Gastrocnemius medialis (tissue), 4 donors: Measurements from ENCODE around the gene ARHGAP10. TPM values are rescaled to one million over a fixed set of nuclear protein-coding genes. Genes with fewer than 3 reads are reported as not detected.

Experiments
- ATAC-seq, 2 donors: fragments of 150-250 bp; one replicate each; pipeline ENCODE4 v1.9.1; 2016
- DNase-seq, 2 donors: peaks; one replicate each; pipeline ENCODE4 v3.0.0-alpha.2; 2019
- H3K27ac ChIP-seq, 4 donors: fragments of 200-600 bp; sonication (generic); 1 replicate in 1 of 4; 2 replicates in 3 of 4; pipeline ENCODE4 v1.5.1; 2016 to 2018; ENCODE audit warnings: mild to moderate bottlenecking in 2 of 4, moderate library complexity in 1 of 4
- H3K27me3 ChIP-seq, 3 donors: fragments of 200-600 bp; sonication (generic) in 2 of 3; 1 replicate in 1 of 3; 2 replicates in 2 of 3; pipeline versions ENCODE4 v1.5.1 to v1.6.0; 2016 to 2019; ENCODE audit warnings: mild to moderate bottlenecking in 1 of 3, moderate library complexity in 1 of 3
- H3K36me3 ChIP-seq, 2 donors: fragments of 200-600 bp; sonication (generic) in 1 of 2; one replicate each; pipeline ENCODE4 v1.5.1; 2017 to 2018
- H3K4me1 ChIP-seq, 2 donors: fragments of 200-600 bp; sonication (generic) in 1 of 2; one replicate each; pipeline ENCODE4 v1.5.1; 2016 to 2017; ENCODE audit warnings: mild to moderate bottlenecking in 2 of 2
- H3K4me3 ChIP-seq, 4 donors: fragments of 200-600 bp; sonication (generic) in 3 of 4; 1 replicate in 1 of 4; 2 replicates in 3 of 4; pipeline ENCODE4 v1.5.1; 2016 to 2019; ENCODE audit warnings: mild to moderate bottlenecking in 2 of 4
- H3K9me3 ChIP-seq, 3 donors: fragments of 200-600 bp; sonication (generic) in 2 of 3; 1 replicate in 1 of 3; 2 replicates in 2 of 3; pipeline ENCODE4 v1.5.1; 2016 to 2019
- POLR2A ChIP-seq, 2 donors: fragments of 450-650 bp; IDR thresholded peaks; one replicate each; pipeline ENCODE4 v1.6.1; 2017; ENCODE audit warnings: antibody characterized with exemption in 2 of 2, mild to moderate bottlenecking in 2 of 2, moderate library complexity in 2 of 2
- in situ Hi-C, 4 donors: fragments of 200-750 bp; cut with MboI; loops; one replicate each; pipeline versions ENCODE4 v1.15.0 to v1.8.0; 2017; ENCODE audit warnings: low sequenced_read_pairs in 4 of 4
- intact Hi-C: fragments of 100-400 bp; cut with DNase I; formaldehyde crosslinking; loops from one replicate; pipeline ENCODE4 v1.15.1; 2023; ENCODE audit warnings: low total_unique reads
- total RNA-seq, 4 donors: library from RNA; depleted of rRNA; stranded (reverse); fragments of >200 nt; gene quantifications; one replicate each; pipeline versions ENCODE4 v1.1.0 to v1.2.3, GENCODE V29; 2016
- TF ChIP-seq, protein P1 (sequence below), 5 experiments: fragments of 450-650 bp in 3 of 5; fragments of 200-600 bp in 2 of 5; sonication (generic) in 2 of 5; IDR thresholded peaks in 4 of 5; conservative IDR thresholded peaks in 1 of 5; 1 replicate in 4 of 5; 2 replicates in 1 of 5; pipeline ENCODE4 v1.5.1; 2016 to 2019; ENCODE audit warnings: antibody characterized with exemption in 5 of 5, mild to moderate bottlenecking in 3 of 5, moderate library complexity in 3 of 5

Gene ARHGAP10
- total RNA-seq, 4 donors from 2014 or later = 22.1 to 34.6 (median 28.0) TPM

DNA sequence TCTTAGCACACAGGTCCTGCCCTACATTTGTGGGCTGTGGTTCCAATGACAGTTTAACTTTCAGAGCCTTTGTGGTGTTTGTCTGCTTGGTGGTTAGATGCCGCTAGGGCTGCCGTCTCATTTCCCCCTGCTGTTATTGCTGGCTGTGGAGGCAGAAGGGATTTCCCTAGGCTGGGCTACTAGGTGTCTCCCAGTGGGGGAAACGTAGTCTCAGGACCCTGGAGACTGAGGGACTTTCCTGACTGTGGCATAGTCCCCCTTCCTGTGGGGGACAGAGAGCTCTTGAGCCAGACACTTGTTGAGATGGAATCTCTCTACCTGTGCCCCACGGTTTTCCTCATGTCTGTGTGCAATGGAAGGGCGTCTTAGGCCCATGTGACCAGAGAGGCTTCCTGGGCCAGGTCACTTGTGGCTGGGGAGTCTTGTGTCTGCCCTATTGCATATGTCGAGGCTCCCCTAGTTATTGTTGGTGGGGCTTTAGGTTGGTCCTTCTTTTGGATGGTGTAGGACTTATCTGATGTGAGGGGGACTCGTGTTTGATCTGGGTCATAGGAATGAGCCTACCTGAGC, 68.2 kb downstream of the ARHGAP10 start:
- H3K9me3 ChIP-seq = no peaks in the 10 kb centered on the region
- H3K27me3 ChIP-seq = no peaks in the 10 kb centered on the region
- H3K4me3 ChIP-seq = no peak overlapping the region
- peaks cover 53% of the 10 kb centered on the region in 2 donors for H3K4me1 ChIP-seq
- ATAC-seq (peak in 1 of 2 donors; percentile 63), DNase-seq (no peak)
- peak overlapping the region; percentile 51 to 69 (median 66) for H3K27ac ChIP-seq
- no peaks in the 10 kb centered on the region for H3K36me3 ChIP-seq
- intact Hi-C loops = no loop called here
- in situ Hi-C loops = no loop called here
- TF ChIP-seq POLR2A (IDR thresholded peaks at IDR 0.05) = no peak
- TF ChIP-seq, protein P1, sequence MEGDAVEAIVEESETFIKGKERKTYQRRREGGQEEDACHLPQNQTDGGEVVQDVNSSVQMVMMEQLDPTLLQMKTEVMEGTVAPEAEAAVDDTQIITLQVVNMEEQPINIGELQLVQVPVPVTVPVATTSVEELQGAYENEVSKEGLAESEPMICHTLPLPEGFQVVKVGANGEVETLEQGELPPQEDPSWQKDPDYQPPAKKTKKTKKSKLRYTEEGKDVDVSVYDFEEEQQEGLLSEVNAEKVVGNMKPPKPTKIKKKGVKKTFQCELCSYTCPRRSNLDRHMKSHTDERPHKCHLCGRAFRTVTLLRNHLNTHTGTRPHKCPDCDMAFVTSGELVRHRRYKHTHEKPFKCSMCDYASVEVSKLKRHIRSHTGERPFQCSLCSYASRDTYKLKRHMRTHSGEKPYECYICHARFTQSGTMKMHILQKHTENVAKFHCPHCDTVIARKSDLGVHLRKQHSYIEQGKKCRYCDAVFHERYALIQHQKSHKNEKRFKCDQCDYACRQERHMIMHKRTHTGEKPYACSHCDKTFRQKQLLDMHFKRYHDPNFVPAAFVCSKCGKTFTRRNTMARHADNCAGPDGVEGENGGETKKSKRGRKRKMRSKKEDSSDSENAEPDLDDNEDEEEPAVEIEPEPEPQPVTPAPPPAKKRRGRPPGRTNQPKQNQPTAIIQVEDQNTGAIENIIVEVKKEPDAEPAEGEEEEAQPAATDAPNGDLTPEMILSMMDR (IDR thresholded peaks at IDR 0.05 in 4 of 5, conservative IDR thresholded peaks at IDR 0.05 in 1 of 5) = no peak

DNA sequence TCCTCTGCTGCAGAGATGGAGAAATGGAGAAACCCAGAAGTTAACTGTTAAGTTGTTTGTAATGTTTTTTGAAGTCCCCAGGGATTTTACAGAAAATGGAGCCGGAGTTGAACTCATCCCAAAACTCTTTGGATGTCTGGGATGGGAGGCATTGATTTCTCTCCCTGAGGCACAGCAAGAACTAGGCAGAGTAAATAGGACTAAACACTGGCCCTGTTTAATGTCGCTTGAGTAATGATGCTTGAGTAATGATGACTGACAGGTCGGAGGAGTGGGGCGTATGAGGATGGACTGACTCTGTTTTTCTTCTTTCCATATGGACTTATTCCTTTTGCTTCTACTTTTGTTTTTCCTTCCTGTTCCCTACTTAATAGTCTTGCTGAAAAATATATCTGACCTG, 69.9 kb downstream of the ARHGAP10 start:
- no peak for TF ChIP-seq POLR2A (IDR thresholded peaks at IDR 0.05)
- TF ChIP-seq, protein P1 (IDR thresholded peaks at IDR 0.05 in 4 of 5, conservative IDR thresholded peaks at IDR 0.05 in 1 of 5) = no peak
- H3K9me3 ChIP-seq = no peaks in the 10 kb centered on the region
- DNase-seq (no peak), ATAC-seq (peak; percentile 58 to 63)
- H3K27me3 ChIP-seq = no peaks in the 10 kb centered on the region
- no peak overlapping the region for H3K4me3 ChIP-seq
- H3K36me3 ChIP-seq = no peaks in the 10 kb centered on the region
- in situ Hi-C loops = no loop called here
- H3K27ac ChIP-seq = peak overlapping the region; percentile 36 to 69 (median 42)
- peaks cover 56 to 64% of the 10 kb centered on the region in 2 donors for H3K4me1 ChIP-seq
- intact Hi-C loops = no loop called here

DNA sequence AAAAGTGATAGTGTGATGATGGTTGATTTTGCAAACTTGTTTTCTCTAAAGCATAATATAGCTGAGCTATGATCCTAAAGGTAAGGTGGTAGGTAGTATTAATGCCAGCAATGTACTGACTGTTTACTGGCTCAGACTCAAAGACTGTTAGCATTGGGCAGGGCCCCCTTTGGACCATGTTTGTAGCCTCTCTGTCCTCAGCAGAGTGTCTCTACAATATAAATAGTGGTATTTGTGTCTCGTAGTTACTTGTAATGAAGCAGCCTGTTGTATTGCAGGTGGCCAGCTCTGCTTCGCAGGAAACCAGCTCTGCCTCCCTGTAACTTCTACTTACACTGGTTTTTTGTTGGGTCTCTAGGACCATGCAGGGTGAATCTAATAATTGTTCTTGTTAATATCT, 70.5 kb downstream of the ARHGAP10 start:
- H3K36me3 ChIP-seq = no peaks in the 10 kb centered on the region
- no peak for TF ChIP-seq POLR2A (IDR thresholded peaks at IDR 0.05)
- TF ChIP-seq, protein P1 (IDR thresholded peaks at IDR 0.05 in 4 of 5, conservative IDR thresholded peaks at IDR 0.05 in 1 of 5) = no peak
- H3K4me1 ChIP-seq = peaks cover 56 to 64% of the 10 kb centered on the region in 2 donors
- DNase-seq = no peak
- H3K4me3 ChIP-seq = no peak overlapping the region
- H3K9me3 ChIP-seq = no peaks in the 10 kb centered on the region
- intact Hi-C loops = no loop called here
- no peak for ATAC-seq
- in situ Hi-C loops = no loop called here
- H3K27me3 ChIP-seq = no peaks in the 10 kb centered on the region
- H3K27ac ChIP-seq = peak overlapping the region; percentile 36 to 69 (median 42)

DNA sequence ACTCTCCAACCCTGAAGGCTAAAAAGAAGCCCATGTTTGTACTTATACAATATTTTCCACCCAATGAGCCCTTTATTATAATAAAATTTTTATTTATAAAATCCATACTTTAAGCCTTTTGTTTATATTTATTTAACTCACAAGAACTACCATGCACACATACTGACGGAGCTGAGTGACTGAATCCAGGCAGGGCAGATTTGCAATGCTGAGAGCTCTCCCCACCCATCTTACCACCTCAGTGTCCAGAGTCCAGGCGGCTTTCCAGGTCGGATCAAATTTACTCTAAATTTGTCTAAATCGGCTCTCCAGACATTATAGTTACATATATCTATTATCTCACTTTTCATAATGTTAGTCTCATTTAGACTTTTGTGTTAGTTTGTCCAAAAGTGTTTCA, 74.1 kb downstream of the ARHGAP10 start:
- H3K27ac ChIP-seq = no peak overlapping the region
- no peak overlapping the region for H3K4me3 ChIP-seq
- H3K36me3 ChIP-seq = no peaks in the 10 kb centered on the region
- no peaks in the 10 kb centered on the region for H3K9me3 ChIP-seq
- peaks cover 40 to 52% of the 10 kb centered on the region in 2 donors for H3K4me1 ChIP-seq
- H3K27me3 ChIP-seq = no peaks in the 10 kb centered on the region
- TF ChIP-seq, protein P1 (IDR thresholded peaks at IDR 0.05 in 4 of 5, conservative IDR thresholded peaks at IDR 0.05 in 1 of 5) = no peak
- TF ChIP-seq POLR2A (IDR thresholded peaks at IDR 0.05) = no peak
- intact Hi-C loops = no loop called here
- ATAC-seq = no peak
- DNase-seq = no peak
- in situ Hi-C loops = no loop called here

DNA sequence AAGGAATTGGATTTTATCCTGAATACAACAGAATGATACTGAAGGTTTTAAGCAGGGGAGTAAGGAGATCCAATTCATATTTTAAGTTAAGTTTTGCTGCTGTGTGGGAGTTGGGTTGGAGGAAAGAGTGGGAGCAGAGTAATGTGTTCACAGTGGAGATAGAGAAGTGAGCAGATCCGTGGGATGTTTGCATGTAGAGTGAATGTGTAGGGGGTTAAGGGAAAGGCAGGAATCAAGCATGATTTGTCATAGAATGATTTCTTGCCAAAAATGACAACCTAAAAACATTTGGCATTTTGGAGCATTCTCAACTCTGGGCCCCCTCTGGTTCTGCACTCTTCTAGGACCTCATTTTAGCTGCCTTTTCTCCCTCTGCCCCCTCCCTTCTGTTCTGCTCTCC, 76.6 kb downstream of the ARHGAP10 start:
- intact Hi-C loops = no loop called here
- no peak for ATAC-seq

More for the DNA sequence above, 76.6 kb downstream of the ARHGAP10 start:
- TF ChIP-seq POLR2A (IDR thresholded peaks at IDR 0.05) = no peak
- TF ChIP-seq, protein P1 (IDR thresholded peaks at IDR 0.05 in 4 of 5, conservative IDR thresholded peaks at IDR 0.05 in 1 of 5) = no peak
- no peak overlapping the region for H3K4me3 ChIP-seq
- peaks cover 33 to 41% of the 10 kb centered on the region in 2 donors for H3K4me1 ChIP-seq
- DNase-seq = no peak
- H3K27ac ChIP-seq = no peak overlapping the region
- no peaks in the 10 kb centered on the region for H3K9me3 ChIP-seq
- in situ Hi-C loops = no loop called here
- H3K36me3 ChIP-seq = no peaks in the 10 kb centered on the region
- H3K27me3 ChIP-seq = no peaks in the 10 kb centered on the region
